Neuronal stem cell (in vitro differentiated cells): ENCODE results near the gene TPM4.

Experiments used
- DNase-seq: peaks from one replicate; pipeline ENCODE4 v3.0.0-alpha.2; 2013; ENCODE audit warnings: low spot score
- H2AFZ ChIP-seq: one replicate; pipeline ENCODE4 v1.6.1; 2013; ENCODE audit warnings: mild to moderate bottlenecking, low read length, inconsistent platforms
- H2AK5ac ChIP-seq: 2 replicates; pipeline ENCODE4 v1.6.1; 2013; ENCODE audit warnings: low read depth, mild to moderate bottlenecking, inconsistent platforms, low read length, moderate library complexity, mixed read lengths
- H2BK120ac ChIP-seq: 2 replicates; pipeline ENCODE4 v1.6.1; 2013; ENCODE audit warnings: low read depth, mild to moderate bottlenecking, inconsistent platforms, low read length, moderate library complexity, mixed read lengths
- H2BK12ac ChIP-seq: one replicate; pipeline ENCODE4 v1.6.1; 2013; ENCODE audit warnings: low read length, inconsistent platforms
- H2BK15ac ChIP-seq: 2 replicates; pipeline ENCODE4 v1.6.1; 2013; ENCODE audit warnings: mild to moderate bottlenecking, low read length, inconsistent platforms, mixed read lengths
- H2BK5ac ChIP-seq: one replicate; pipeline ENCODE4 v1.6.1; 2013; ENCODE audit warnings: inconsistent platforms, mild to moderate bottlenecking, low read length, moderate library complexity
- H3K14ac ChIP-seq: one replicate; pipeline ENCODE4 v1.6.1; 2013; ENCODE audit warnings: low read length, inconsistent platforms
- H3K18ac ChIP-seq: 2 replicates; pipeline ENCODE4 v1.6.1; 2013; ENCODE audit warnings: low read length, inconsistent platforms
- H3K23ac ChIP-seq: 2 replicates; pipeline ENCODE4 v1.6.1; 2013; ENCODE audit warnings: low read depth, mild to moderate bottlenecking, mixed read lengths, low read length, inconsistent platforms; ENCODE audit not compliant: poor library complexity
- H3K27ac ChIP-seq: replicated peaks from 3 replicates; pipeline ENCODE4 v1.5.1; 2013; ENCODE audit warnings: low read length, inconsistent platforms
- H3K27me3 ChIP-seq, 3 experiments: 2 replicates each; pipeline ENCODE4 v1.6.1; 2013; ENCODE audit warnings: low read length in 3 of 3, mild to moderate bottlenecking in 2 of 3, inconsistent platforms in 1 of 3, low read depth in 1 of 3, mixed read lengths in 1 of 3, moderate library complexity in 1 of 3; ENCODE audit not compliant: control insufficient read depth in 3 of 3, insufficient read depth in 3 of 3
- H3K36me3 ChIP-seq, 2 donors: replicated peaks in 1 of 2; 2 replicates each; pipeline ENCODE4 v1.6.1; 2013; ENCODE audit warnings: low read length in 2 of 2; ENCODE audit not compliant: control insufficient read depth in 2 of 2, insufficient read depth in 2 of 2
- H3K4ac ChIP-seq: 2 replicates; pipeline ENCODE4 v1.6.1; 2013; ENCODE audit warnings: inconsistent platforms, mild to moderate bottlenecking, low read length, moderate library complexity
- H3K4me1 ChIP-seq, 2 donors: 1 replicate in 1 of 2; 2 replicates in 1 of 2; pipeline ENCODE4 v1.6.1; 2013; ENCODE audit warnings: low read length in 2 of 2, low read depth in 1 of 2; ENCODE audit not compliant: control insufficient read depth in 2 of 2, insufficient read depth in 1 of 2
- H3K4me2 ChIP-seq: one replicate; pipeline ENCODE4 v1.6.1; 2013; ENCODE audit warnings: mild to moderate bottlenecking, low read length, inconsistent platforms; ENCODE audit not compliant: insufficient read depth, poor library complexity, severe bottlenecking
- H3K4me3 ChIP-seq, 2 donors: 2 replicates each; pipeline ENCODE4 v1.5.1; 2013; ENCODE audit warnings: low read length in 2 of 2, mild to moderate bottlenecking in 2 of 2, inconsistent platforms in 1 of 2, moderate library complexity in 1 of 2
- H3K79me1 ChIP-seq: one replicate; pipeline ENCODE4 v1.6.1; 2013; ENCODE audit warnings: low read depth, mild to moderate bottlenecking, inconsistent platforms, low read length, moderate library complexity
- H3K9ac ChIP-seq: one replicate; pipeline ENCODE4 v1.6.1; 2013; ENCODE audit warnings: mild to moderate bottlenecking, low read depth, low read length, inconsistent platforms; ENCODE audit not compliant: poor library complexity
- H3K9me3 ChIP-seq, 2 donors: replicated peaks in 1 of 2; 2 replicates each; pipeline versions ENCODE3 to v1.6.1; 2013; ENCODE audit warnings: low read length in 2 of 2, mild to moderate bottlenecking in 2 of 2, inconsistent platforms in 1 of 2, low read depth in 1 of 2, mixed read lengths in 1 of 2, moderate library complexity in 1 of 2; ENCODE audit not compliant: control insufficient read depth in 2 of 2, insufficient read depth in 1 of 2
- H4K8ac ChIP-seq: one replicate; pipeline ENCODE4 v1.6.1; 2013; ENCODE audit warnings: low read depth, mild to moderate bottlenecking, inconsistent platforms, low read length, moderate library complexity
- H4K91ac ChIP-seq: one replicate; pipeline ENCODE4 v1.6.1; 2013; ENCODE audit warnings: low read length, low read depth, mild to moderate bottlenecking, inconsistent platforms; ENCODE audit not compliant: poor library complexity
- WGBS, 2 donors: extraction: QIAGEN DNeasy Blood & Tissue Kit; methylation state at CpG; one replicate each; pipeline ENCODE4 v1.1.7; 2013; ENCODE audit warnings: missing lambda C conversion rate in 2 of 2, mixed read lengths in 1 of 2; ENCODE audit not compliant: insufficient read length in 2 of 2, insufficient replicate concordance in 1 of 2; ENCODE audit errors: extremely low coverage in 2 of 2; 5-methylcytosine and 5-hydroxymethylcytosine counted together

Gene TPM4

GRCh38 chr19:16052353-16052752 is 23.9 kb upstream of the TPM4 start:
- H3K14ac ChIP-seq, result no peak overlapping the region
- H3K79me1 ChIP-seq, result no peaks in the 10 kb centered on the region
- no peak overlapping the region for H2BK5ac ChIP-seq
- H3K18ac ChIP-seq, result no peak overlapping the region
- H2AFZ ChIP-seq, result no peak overlapping the region
- H3K36me3 ChIP-seq, result no peaks in the 10 kb centered on the region
- no peak overlapping the region for H4K91ac ChIP-seq
- peaks cover 1 to 8% of the 10 kb centered on the region in 2 donors for H3K9me3 ChIP-seq
- H2BK120ac ChIP-seq, result no peak overlapping the region
- H4K8ac ChIP-seq, result no peak overlapping the region
- H3K4ac ChIP-seq, result no peak overlapping the region
- H2BK15ac ChIP-seq, result no peak overlapping the region
- no peak overlapping the region for H3K23ac ChIP-seq
- H3K4me1 ChIP-seq, result no peaks in the 10 kb centered on the region
- WGBS, 2 donors, result no CpG with 5 or more reads among the region's 7 CpGs
- H3K4me3 ChIP-seq, result no peak overlapping the region
- H3K27ac ChIP-seq, result no peak overlapping the region
- no peak overlapping the region for H3K9ac ChIP-seq
- no peak overlapping the region for H2AK5ac ChIP-seq
- H3K4me2 ChIP-seq, result no peak overlapping the region
- H2BK12ac ChIP-seq, result no peak overlapping the region
- no peak for DNase-seq
- H3K27me3 ChIP-seq, result peaks cover 0 to 5% (median 0%) of the 10 kb centered on the region in 3 experiments

DNA sequence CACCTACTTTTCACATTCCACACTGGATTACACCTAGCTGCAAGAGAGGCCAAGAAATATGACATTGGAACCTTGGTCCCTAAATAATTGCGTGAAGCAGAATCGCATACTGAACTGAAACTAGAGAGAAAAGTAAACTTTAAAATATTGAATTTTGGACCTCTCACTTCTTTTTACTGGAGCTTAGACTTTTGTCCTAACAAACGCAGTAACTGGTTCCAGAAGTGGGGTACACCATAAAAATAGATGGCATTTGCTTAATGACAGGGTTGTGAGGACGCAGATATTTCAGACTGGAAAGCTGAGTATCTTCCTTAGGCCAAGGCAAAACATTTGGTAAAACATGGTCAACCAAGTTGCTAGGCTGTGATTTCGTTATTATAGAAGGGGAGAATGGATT is 19.2 kb upstream of the TPM4 start:
- Histone ChIP-seq H3K4me2 (no peak overlapping the region), H3K23ac (no peak overlapping the region), H2BK120ac (no peak overlapping the region), H3K14ac (no peak overlapping the region), H3K27ac (no peak overlapping the region), H2BK12ac (no peak overlapping the region), H4K91ac (no peak overlapping the region), H3K4me1 (no peaks in the 10 kb centered on the region), H3K9ac (no peak overlapping the region), H3K4ac (no peak overlapping the region), H2AK5ac (no peak overlapping the region), H3K18ac (no peak overlapping the region), H3K79me1 (no peaks in the 10 kb centered on the region), H4K8ac (no peak overlapping the region), H2BK15ac (no peak overlapping the region), H3K4me3 (no peak overlapping the region), H3K9me3 (peaks cover 8% of the 10 kb centered on the region in 2 donors), H2AFZ (no peak overlapping the region), H3K27me3 (peaks cover 0 to 2% (median 0%) of the 10 kb centered on the region in 3 experiments), H3K36me3 (no peaks in the 10 kb centered on the region), H2BK5ac (no peak overlapping the region)
- WGBS, 2 donors, result no CpG with 5 or more reads among the region's 5 CpGs
- no peak for DNase-seq

- Histone ChIP-seq H2AK5ac (no peak overlapping the region), H3K36me3 (no peaks in the 10 kb centered on the region), H3K4me3 (no peak overlapping the region), H3K14ac (no peak overlapping the region), H3K27me3 (no peaks in the 10 kb centered on the region), H4K91ac (no peak overlapping the region), H2BK15ac (no peak overlapping the region), H3K4ac (no peak overlapping the region), H3K9ac (no peak overlapping the region), H3K9me3 (peaks cover 8 to 9% of the 10 kb centered on the region in 2 donors), H3K4me1 (peaks cover 0 to 4% of the 10 kb centered on the region in 2 donors), H2AFZ (no peak overlapping the region), H2BK5ac (no peak overlapping the region), H3K4me2 (no peak overlapping the region), H3K18ac (no peak overlapping the region), H3K23ac (no peak overlapping the region), H3K27ac (no peak overlapping the region), H3K79me1 (no peaks in the 10 kb centered on the region), H2BK120ac (no peak overlapping the region), H2BK12ac (no peak overlapping the region), H4K8ac (no peak overlapping the region)
- no CpG with 5 or more reads among the region's 2 CpGs for WGBS, 2 donors
- no peak for DNase-seq
These were observed 16.0 kb upstream of the TPM4 start for GRCh38 chr19:16060294-16060693.

- Histone ChIP-seq H4K91ac (no peak overlapping the region), H3K27ac (no peak overlapping the region), H3K79me1 (no peaks in the 10 kb centered on the region), H2BK15ac (no peak overlapping the region), H3K36me3 (no peaks in the 10 kb centered on the region), H3K14ac (no peak overlapping the region), H3K18ac (peak overlapping the region; percentile 15), H3K4me2 (no peak overlapping the region), H3K9ac (no peak overlapping the region), H3K23ac (no peak overlapping the region), H3K9me3 (peaks cover 3 to 7% of the 10 kb centered on the region in 2 donors), H2AFZ (no peak overlapping the region), H2BK120ac (no peak overlapping the region), H3K27me3 (no peaks in the 10 kb centered on the region), H3K4me3 (no peak overlapping the region), H4K8ac (no peak overlapping the region), H2BK5ac (no peak overlapping the region), H3K4me1 (peaks cover 0 to 13% of the 10 kb centered on the region in 2 donors), H2AK5ac (no peak overlapping the region), H2BK12ac (no peak overlapping the region), H3K4ac (no peak overlapping the region)
- DNase-seq, result no peak
- WGBS, 2 donors, result no CpG with 5 or more reads among the region's 4 CpGs
These were observed 14.4 kb upstream of the TPM4 start for GRCh38 chr19:16061943-16062342.
